Stromal cell of bone marrow (primary cell): Measurements from ENCODE around the gene PRSS21.

Source experiments
- DNase-seq: peaks from one replicate; pipeline ENCODE4 v3.0.0-alpha.2; 2012; ENCODE audit warnings: low read depth

PRSS21 gene

DNA sequence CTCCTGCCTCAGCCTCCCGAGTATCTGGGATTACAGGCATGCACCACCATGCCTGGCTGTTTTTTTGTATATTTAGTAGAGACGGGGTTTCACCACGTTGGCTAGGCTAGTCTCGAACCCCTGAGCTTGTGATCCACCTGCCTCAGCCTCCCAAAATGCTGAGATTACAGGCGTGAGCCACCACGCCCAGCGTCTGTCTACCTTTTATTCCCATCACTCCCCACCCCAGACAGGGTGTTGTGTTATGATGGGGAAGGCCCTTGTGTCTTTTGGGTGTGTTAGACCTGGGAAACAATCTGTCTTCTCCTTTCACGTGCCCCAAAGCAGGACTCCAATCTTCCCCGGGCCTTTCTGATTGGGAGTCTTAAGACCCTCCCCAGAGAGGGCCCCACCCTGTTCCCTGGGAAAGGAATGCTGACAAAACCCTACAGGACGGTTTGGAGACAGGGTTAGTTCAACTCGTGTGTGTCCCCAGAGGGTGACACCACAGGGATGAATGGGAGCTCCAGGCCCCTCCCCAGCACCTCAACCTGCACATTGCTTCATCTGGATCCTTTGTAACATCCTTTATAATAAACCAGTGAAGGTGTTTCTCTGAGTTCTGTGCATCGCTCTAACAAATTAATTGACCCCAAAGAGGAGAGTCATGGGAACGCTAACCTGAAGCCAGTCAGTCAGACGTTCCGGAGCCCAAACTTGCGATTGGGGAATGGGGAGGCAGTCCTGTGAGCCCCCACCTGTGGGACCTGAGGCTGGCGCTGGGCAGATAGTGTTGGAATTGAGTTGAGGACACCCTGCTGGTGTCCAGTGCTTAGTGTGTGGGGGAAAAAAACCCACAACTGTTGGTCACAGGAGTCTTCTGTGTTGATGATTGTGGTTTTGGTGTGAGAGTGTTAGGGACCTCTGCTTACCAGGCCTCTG is 36.8 kb upstream of the PRSS21 start:
- no peak for DNase-seq

DNA sequence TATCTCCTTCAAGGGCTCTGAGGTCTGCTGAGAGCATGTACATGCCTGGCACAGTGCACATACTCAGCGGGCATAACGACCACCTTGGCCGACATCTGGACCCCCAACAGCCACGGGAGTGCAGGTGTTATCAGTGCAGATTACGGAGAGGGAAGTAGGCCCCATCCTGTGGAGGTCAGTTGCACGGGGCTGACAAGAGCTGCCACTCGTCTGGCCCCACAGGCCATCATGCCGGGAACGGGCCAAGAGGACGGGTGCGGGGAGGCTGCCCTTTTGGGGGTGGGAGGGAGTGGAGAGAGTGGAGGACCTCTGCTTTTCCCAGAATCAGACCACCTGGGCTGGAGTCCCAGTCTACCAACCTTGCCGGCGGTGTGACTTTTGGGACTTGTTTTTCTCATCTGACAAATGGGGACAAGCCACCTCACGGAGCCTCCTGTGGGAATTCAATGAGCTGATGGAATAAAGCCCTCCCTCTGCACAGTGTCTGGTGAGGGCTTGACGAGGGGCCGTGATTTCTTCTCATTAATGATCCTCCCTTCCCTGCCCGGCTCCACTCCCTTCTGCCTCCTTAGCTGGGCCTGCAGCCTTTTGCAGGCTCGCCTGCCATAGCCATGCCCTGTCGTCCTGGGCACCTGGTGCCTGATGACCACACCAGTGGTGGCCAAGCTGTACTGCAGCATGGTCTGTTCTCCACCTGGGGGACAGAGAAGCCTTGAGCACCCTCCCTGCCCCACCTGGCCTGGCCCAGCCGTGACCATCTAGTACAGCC is 34.3 kb upstream of the PRSS21 start:
- no peak for DNase-seq

DNA sequence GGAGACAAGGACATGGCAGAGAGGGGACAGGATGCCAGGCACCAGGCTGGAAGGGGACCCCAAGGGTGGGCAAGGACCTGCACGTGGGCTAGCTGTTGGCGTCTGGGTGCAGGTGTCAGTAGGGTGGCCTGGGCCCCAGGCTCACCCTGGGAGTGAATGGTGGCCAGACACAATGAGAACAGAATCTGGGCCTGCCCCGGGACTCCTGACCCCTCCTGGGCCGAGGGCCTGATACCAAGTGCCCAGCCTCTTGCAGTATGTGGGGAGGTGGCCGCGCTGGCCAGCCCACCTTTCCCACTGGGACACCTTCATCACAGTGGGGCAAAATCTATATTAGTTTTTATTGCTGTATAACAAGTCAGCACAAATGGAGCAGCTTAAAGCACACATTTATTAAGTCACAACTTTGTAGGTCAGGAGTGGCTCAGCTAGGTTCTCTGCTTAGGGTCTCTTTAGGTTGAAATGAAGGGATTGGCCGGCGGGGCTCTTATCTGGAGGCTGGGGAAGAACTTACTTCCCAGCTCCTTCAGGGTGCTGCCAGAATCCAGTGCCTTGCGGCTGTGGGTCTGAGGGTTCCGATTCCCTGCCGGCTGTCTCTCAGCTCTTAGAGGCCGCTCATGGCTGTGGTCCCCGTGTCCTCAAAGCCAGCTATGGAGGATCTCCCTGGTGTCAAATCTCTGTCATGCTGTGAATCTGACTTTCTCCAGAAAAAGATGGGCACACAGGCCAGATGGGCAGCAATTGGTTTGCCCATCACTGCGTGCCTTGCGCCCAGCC is 33.3 kb upstream of the PRSS21 start:
- no peak for DNase-seq

DNA sequence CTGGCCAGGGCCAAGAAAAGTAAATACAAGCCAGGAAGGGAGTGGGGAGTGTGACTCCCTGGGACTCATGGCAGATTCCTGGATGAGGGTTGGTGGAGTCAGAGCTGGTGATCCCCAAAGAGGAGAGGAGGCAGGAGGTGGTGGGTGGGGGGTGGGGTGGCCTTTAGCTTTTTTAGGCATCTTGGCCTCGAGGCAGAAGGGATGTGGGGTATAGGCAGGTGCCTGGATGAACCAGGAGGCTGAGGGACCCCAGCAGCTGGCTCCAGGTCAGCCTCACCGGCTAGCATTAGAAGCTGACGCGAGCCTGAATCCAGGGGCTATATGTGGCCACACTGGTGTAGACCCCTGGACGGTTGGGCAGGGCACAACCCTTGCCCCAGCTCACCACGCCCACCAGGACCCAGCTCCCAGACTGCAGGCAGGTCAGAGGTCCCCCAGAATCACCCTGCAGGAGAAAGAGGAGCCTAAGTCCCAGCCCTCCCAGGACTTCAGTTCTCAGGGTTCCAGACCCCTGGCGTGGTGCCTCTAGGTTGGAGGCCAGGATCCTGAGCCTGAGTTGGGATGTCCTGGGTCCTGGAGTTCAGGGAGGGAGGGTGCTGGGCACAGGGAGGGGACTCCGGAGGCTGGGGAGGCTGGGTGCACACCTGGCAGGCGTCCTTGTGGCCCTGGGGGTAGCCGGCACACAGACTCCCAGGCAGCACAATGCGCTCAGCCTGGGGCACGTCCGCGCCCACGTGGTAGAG is 32.5 kb upstream of the PRSS21 start:
- no peak for DNase-seq

DNA sequence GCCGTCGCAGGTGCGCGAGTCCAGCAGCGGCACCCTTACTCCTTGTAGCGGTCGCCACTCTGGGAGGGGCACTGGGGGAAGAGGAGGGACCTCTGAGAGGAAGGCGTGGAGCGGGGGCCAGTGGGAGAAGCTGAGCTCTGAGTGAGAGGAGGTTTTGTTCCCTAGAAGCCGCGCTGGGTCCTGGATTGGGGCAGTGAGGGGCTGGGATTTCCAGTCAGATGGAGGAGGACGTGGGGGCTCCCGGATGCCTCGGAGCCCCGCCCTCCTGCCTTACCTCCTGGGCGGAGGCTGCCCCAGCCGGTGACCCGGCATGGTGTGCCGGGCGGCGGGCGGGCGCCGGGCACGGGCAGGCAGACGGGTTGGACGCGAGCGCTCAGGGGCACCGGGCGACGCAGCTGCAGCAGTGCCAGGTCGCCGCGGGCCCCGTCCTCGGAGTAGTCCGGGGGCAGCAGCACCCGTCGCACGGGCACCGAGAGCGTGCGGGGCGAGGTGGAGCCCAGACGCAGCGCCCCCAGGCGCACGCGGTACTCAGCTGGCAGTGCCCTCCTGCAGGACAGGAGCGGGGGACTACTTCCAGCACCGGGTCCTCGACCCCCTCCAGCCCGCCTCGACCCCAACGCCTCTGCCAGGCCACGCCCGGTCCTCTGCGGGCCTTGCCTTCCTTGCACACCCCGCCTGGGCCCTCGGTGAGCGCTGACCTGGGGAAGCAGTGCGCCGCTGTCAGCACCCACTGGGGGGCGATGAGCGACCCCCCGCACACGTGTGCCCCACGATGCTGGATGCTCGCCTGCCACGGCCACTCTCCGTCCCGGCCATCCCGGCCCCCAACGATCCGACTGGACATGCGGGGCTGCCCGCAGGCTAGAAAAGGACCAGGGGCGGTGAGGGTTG is 31.7 kb upstream of the PRSS21 start:
- no peak for DNase-seq

DNA sequence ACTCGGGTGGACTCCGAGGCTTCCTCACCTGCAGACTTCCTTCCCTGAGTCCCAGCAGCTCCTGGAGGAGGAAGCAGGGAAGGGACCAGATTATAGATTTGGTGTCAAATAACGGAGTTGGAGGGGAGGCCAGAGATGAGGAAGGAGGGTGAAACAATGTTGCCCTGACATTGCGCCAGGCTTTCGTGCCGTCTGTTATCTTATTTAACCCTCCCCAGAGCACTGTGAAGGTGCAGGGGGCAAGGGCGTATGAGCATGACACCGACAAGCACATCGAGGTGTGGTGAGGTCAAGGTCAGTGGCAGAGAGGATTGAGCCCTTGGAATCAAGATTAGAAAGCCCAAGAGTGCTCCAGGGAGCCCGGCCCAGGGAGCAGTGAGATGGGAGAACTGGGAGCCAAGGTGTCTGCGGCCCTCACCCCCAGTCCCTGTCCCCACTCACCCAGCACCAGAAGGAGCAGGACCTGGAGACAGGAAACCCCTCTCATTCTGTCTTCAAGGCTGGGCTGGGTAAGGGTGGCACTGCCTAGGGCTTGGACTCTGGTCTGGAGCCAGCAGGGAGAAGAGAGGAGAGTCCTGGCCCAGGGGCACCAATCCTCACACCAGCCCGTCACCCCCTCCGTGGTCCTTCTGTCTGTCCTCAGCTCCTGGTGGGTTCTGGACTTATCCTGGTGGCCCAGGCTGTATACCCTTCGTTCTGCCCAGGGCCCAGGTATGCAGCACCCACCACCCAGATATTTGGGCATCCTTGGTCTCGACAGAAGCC is 30.8 kb upstream of the PRSS21 start:
- no peak for DNase-seq

DNA sequence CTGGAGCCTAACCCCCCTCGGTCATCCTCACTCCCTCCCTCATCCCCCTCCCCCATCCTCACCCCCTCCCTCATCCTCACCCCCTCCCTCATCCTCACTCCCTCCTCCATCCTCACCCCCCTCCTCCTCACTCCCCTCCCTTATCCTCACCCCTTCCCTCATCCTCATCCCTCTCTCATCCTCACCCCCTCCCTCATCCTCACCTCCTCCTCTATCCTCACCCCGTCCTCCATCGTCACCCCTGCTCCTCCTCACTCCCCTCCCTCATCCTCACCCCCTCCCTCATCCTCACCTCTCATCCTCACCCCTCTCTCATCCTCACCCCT is 30.2 kb upstream of the PRSS21 start:
- no peak for DNase-seq

DNA sequence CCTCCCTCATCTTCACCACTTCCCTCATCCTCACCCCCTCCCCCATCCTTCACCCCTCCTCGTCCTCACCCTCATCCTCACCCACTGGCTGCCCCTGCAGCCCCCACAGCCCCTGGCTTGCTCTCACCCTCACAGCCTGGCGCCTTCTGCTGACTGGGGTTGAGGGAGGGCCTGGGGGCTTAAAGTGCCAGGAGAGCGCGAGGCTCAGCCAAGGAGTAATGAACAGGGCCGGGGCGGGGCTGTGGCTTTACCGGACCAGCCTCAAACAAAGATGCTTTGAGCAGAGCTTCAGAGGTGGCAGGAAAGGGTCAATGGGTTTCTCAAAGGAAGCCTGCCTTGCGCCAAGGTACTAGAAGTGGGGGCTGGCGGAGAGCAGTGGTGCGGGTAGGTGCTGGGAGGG is 29.6 kb upstream of the PRSS21 start, which contains the start of gene PRSS33:
Gene PRSS33 (minus strand): TSS at position 155 of the 400 bp plus-strand sequence. CDS start 1,013 bp downstream, outside the sequence.
- no peak for DNase-seq

DNA sequence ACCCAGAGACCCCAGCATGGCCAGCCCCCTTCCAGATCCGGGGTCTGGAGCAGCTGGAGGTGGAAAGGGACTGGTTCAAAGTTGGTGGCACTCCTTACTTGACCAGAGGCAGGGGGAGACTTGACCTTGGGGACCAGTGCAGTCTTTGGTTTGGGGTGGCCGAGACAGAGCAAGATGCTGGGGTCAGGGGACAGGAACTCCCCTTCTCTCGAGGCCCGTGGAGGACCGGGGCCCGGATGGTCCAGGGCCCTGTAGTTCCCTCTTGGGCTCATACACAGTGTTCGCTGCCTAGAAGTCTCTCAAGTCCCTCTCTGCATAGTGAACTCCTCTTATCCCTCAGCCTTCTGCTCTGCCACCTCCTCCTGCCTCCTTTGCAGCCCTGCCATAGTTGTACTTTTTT is 29.1 kb upstream of the PRSS21 start:
- DNase-seq = no peak

DNA sequence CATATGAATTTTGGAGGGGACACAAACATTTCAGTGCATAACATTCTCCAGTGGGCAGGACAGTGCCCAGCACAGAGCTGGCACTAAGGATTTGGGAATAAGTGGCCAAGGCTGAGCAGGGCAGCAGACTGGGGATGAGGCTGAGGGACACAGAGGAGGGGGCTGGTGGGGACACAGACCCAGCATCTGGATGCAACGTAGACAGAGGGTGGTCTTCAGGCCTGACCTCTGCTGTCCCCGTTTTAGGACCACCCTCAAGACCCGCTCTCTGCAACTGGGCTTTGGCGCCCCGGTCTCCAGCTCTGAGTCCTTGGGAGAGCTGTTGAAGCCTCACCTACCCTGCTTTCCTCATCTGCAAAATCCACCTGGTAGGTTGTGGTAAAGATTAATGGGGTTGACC is 26.4 kb upstream of the PRSS21 start:
- no peak for DNase-seq

DNA sequence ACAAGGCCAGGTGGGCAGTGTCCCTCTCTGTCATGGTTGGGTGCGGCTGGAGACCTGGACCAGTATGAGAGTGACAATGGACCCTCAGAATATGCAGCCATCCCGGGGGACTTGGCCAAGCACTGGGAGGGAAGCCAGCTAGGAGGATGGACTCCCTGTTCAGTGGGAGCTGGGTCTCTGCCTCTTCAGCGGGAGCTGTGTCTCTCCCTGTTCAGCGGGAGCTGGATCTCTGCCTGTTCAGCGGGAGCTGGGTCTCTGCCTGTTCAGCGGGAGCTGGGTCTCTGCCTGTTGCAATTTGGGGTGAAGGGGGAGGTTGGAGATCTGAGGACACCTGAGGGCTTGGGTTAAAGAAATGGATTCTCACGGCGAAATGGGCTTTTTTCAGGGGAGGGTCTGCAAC is 25.9 kb upstream of the PRSS21 start:
- DNase-seq = no peak

DNA sequence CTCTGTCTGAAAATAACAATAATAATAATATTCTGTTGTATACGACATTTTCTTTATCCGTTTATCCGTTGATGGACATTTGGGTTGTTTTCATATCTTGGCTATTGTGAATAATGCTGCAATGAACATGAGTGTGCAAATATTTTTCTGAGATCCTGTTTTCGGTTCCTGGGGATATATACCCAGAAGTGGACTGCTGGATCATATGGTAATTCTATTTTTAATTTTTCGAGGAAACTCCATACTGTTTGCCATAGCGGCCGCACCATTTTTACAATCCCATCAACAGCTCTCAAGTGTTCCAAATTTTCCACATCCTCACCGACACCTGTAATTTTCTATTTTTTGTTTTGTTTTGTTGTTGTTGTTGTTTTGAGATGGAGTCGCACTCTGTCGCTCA is 24.1 kb upstream of the PRSS21 start:
- no peak for DNase-seq

DNA sequence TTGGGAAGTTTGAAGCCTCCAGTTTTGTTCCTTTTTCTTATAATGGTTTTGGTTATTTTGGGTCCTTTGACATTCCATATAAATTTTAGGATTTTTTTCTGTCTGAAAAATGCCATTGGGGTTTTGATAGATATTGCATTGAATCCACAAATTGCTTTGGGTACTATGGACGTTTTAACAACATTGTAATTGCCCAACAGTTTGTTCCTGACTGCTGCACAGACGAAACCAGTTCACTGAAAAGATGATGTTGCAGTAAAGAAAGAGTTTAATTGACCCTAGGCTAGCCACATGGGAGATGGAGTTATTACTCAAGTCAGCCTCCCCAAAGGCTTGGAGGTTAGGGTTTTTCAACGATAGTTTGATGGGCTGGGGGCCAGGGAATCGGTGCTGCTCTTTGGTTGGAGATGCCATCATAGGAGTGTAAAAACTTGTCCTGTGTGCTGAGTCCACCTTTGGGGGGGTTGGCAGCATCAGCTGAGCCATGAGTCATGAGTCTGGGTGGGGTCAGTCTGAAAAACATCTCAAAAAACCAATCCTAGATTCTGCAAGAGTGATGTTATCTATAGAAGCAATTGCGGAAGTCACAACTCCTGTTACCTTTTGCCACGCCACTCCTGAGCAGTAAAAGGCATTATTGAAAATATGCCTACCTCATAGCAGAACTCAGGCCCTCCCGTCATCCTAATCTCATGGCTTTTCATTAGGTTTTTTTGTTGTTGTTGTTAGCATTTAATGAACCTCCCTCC is 21.5 kb upstream of the PRSS21 start:
- DNase-seq = peak; percentile 12

DNA sequence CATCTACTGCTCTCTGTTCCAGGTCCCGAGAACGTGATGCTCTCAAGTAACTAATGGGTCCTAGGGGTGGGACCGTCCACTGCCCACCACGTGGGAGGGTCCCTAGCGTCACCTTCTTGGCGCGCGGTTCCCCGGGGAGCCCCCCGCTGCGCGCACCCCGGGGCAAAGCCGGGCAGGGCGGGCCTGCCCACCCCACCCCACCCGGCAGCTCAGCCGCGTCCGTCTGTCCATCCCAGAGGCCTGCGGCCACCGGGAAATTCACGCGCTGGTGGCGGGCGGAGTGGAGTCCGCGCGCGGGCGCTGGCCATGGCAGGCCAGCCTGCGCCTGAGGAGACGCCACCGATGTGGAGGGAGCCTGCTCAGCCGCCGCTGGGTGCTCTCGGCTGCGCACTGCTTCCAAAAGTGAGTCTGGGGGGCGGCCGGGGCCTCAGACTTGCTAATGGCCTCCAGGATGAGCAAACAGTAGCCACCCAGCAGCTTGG is 18.3 kb upstream of the PRSS21 start:
- no peak for DNase-seq

DNA sequence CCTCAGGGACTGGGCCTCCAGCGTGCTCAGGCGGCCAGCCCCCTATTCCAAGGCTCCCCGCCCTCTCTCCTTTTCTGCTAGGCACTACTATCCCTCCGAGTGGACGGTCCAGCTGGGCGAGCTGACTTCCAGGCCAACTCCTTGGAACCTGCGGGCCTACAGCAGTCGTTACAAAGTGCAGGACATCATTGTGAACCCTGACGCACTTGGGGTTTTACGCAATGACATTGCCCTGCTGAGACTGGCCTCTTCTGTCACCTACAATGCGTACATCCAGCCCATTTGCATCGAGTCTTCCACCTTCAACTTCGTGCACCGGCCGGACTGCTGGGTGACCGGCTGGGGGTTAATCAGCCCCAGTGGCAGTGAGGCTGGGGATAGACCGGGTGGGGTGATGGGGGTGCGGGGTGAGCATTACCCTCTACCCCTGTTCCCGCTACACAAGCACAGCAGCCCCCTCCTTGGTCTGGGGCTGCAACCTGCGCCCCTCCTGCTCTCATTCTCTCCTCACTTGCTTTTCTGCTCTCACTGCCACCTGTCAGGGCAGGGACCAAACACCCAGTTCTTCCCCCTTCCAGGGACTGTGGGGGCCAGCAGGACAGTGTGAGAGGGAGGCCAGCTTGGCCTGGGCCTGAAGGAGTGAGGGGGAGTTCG is 17.7 kb upstream of the PRSS21 start:
- DNase-seq = no peak

DNA sequence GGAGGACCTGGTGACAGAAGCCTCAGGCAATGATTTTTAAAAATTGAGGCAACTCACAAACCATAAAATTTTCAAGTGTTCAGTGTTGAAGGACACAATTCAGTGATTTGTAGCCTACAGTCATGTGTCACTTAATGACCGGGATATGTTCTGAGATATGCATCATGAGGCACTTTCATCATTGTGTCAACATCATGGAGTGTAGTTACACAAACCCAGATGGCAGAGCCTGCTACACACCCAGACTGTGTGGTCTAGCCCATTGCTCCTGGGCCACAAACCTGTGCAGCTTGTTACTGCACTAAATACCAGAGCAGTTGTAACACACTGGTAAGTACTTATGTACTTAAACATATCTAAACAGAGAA is 17.2 kb upstream of the PRSS21 start:
- DNase-seq = peak; percentile 14

DNA sequence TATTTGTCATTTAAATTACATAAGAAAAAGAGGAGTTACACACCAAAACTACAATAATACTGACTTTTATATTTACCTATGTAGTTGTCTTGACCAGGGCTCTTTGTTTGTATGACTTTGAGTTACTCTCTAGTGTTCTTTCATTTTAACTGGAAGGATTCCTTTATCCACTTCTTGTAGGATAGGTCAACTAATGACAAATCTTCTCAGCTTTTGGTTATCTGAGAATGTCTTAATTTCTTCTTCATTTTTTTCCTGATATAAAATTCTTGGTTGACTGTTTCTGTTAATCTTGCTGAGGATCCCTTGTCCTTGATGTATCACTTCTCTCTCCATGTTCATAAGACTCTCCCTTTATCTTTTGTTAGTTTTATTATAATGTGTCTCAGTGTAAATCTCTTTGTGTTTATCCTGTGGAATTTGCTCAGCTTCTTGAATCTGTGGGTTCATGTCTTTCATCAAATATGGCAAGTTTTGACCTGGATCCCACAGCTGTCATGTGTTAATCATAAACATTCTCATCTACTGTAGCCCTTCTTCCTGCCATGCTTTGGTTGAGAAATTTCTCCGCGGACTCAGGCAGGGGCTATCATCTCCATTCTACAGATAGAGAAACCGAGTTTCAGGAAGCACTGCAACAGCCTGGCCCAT is 13.4 kb upstream of the PRSS21 start:
- no peak for DNase-seq

DNA sequence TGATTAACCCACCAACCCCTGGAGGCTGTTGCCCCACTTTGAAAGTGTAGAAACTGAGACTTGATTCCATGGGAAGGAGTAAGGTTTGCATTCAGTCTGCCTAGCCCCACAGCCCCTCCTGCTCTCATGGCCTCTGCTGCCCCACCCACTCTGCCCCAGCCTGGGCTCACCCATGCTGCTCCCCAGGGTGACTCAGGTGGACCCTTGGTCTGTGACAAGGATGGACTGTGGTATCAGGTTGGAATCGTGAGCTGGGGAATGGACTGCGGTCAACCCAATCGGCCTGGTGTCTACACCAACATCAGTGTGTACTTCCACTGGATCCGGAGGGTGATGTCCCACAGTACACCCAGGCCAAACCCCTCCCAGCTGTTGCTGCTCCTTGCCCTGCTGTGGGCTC is 12.3 kb upstream of the PRSS21 start:
- DNase-seq = no peak
